GM12874 (cell line): Measurements from ENCODE around the gene TAS2R60.

Experiments used
- TF ChIP-seq, protein P1 (sequence below): IDR thresholded peaks from 2 replicates; pipeline ENCODE4 v1.5.1; 2011; ENCODE audit warnings: low read depth, mild to moderate bottlenecking, control low read depth, low read length, moderate library complexity; ENCODE audit not compliant: insufficient read depth

Gene TAS2R60

GRCh38 chr7:143477501-143478150, 34.4 kb downstream of the TAS2R60 start, which contains the start of gene TAS2R41:
TAS2R41 (plus strand) TSS chr7:143477873; CDS start chr7:143477873, 0 bp downstream.
- TF ChIP-seq, protein P1, sequence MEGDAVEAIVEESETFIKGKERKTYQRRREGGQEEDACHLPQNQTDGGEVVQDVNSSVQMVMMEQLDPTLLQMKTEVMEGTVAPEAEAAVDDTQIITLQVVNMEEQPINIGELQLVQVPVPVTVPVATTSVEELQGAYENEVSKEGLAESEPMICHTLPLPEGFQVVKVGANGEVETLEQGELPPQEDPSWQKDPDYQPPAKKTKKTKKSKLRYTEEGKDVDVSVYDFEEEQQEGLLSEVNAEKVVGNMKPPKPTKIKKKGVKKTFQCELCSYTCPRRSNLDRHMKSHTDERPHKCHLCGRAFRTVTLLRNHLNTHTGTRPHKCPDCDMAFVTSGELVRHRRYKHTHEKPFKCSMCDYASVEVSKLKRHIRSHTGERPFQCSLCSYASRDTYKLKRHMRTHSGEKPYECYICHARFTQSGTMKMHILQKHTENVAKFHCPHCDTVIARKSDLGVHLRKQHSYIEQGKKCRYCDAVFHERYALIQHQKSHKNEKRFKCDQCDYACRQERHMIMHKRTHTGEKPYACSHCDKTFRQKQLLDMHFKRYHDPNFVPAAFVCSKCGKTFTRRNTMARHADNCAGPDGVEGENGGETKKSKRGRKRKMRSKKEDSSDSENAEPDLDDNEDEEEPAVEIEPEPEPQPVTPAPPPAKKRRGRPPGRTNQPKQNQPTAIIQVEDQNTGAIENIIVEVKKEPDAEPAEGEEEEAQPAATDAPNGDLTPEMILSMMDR, result no peak

- TF ChIP-seq, protein P1, result no peak
Observed at GRCh38 chr7:143479055-143479766, 36.0 kb downstream of the TAS2R60 start.

DNA sequence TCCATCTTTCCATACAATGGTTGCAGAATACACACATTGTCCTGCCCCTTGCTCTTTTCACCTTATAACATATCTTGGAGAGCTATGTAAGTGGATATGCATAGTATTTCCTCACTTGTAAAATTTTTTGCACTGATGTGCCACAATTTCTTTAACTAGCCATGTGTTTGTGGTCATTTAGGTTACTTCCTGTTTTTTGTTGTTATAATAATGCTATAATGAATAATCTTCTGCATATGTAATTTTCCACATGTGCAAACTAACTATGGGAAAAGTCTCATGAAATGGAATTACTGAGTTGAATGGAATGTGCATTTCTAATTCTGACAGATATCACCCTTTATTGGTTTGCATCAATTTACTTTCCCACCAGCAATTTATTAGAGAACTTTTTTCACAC, 37.2 kb downstream of the TAS2R60 start:
- TF ChIP-seq, protein P1, result no peak

- TF ChIP-seq, protein P1, result no peak
Observed at GRCh38 chr7:143484119-143484518, 40.9 kb downstream of the TAS2R60 start.

DNA sequence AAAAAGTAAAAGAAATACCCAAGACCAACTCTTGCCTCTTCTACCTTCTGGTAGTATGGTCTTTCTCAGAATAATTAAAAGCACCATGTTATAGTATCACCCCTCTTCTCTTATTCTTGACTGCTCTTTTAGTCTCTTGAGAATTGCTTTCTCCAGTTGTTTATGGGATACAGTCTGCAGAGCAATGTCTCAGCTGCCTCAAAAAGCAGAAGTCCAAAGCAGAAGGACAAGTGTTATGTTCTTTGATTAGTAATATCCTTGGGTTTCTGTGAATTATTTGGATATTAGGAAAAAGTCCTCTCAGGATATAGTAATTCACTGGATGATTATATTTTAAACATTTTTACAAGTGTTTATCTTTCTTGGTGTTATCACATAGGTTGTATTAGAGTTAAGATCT, 41.8 kb downstream of the TAS2R60 start:
- TF ChIP-seq, protein P1, result no peak

- TF ChIP-seq, protein P1, result no peak
Observed at GRCh38 chr7:143485500-143485899, 42.2 kb downstream of the TAS2R60 start.

DNA sequence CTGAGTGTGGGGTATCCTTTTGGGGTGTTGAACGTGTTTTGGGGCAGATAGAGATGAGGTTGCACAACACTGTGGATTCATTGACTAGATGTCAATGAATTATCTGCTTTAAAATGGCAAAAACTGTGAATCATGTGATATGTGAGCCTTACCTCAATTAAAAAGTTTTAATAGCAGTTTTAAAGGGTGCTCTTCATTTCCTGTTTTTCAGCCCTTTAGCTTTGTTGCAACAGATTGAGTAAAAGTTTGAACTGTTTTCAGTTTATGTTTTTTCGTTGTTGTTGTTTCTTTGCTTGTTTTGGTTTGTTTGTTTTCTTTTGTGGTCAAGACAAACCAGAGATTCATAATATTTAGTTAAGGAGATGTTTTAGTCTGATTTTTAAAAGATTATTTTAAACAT, 43.8 kb downstream of the TAS2R60 start:
- TF ChIP-seq, protein P1, result no peak
